CD14-positive monocyte (primary cell): Measurements from ENCODE around the gene ADAT3. TPM values are rescaled to one million over a fixed set of nuclear protein-coding genes. Genes with fewer than 3 reads are reported as not detected.

Source experiments
- DNase-seq, 3 donors: peaks; one replicate each; pipeline ENCODE4 v3.0.0-alpha.2; 2011 to 2022
- H2AFZ ChIP-seq: 2 replicates; pipeline ENCODE4 v1.6.0; 2012; ENCODE audit warnings: mild to moderate bottlenecking, low read depth, low read length, inconsistent platforms; ENCODE audit not compliant: insufficient read depth, poor library complexity, severe bottlenecking
- H3K27ac ChIP-seq, 2 donors: 1 replicate in 1 of 2; 2 replicates in 1 of 2; pipeline ENCODE4 v1.5.1; 2012 to 2013; ENCODE audit warnings: low read length in 2 of 2, control low read depth in 1 of 2, inconsistent platforms in 1 of 2, low read depth in 1 of 2, mild to moderate bottlenecking in 1 of 2
- H3K27me3 ChIP-seq, 2 donors: one replicate each; pipeline versions ENCODE4 v1.6.0 to v1.6.1; 2011 to 2013; ENCODE audit warnings: low read length in 2 of 2; ENCODE audit not compliant: control insufficient read depth in 2 of 2, insufficient read depth in 2 of 2
- H3K36me3 ChIP-seq, 2 donors: replicated peaks in 1 of 2; 1 replicate in 1 of 2; 2 replicates in 1 of 2; pipeline versions ENCODE4 v1.5.1 to v1.6.1; 2012 to 2013; ENCODE audit warnings: low read length in 2 of 2, control low read depth in 1 of 2, inconsistent platforms in 1 of 2, mild to moderate bottlenecking in 1 of 2; ENCODE audit not compliant: insufficient read depth in 2 of 2, control insufficient read depth in 1 of 2
- H3K4me1 ChIP-seq, 2 donors: 1 replicate in 1 of 2; 2 replicates in 1 of 2; pipeline versions ENCODE4 v1.5.1 to v1.6.1; 2012 to 2013; ENCODE audit warnings: low read length in 2 of 2, control low read depth in 1 of 2, inconsistent platforms in 1 of 2, mild to moderate bottlenecking in 1 of 2, moderate library complexity in 1 of 2; ENCODE audit not compliant: insufficient read depth in 2 of 2, control insufficient read depth in 1 of 2
- H3K4me2 ChIP-seq: replicated peaks from 2 replicates; pipeline ENCODE3; 2012; ENCODE audit warnings: low read length, moderate library complexity, mild to moderate bottlenecking; ENCODE audit not compliant: poor library complexity, severe bottlenecking; ENCODE audit errors: extremely low read depth
- H3K4me3 ChIP-seq, 3 experiments: fragments of 200-600 bp in 1 of 3; sonication (generic) in 1 of 3; replicated peaks in 1 of 3; 1 replicate in 2 of 3; 2 replicates in 1 of 3; pipeline ENCODE4 v1.5.1; 2011 to 2013; ENCODE audit warnings: low read length in 3 of 3, mild to moderate bottlenecking in 3 of 3, control low read depth in 2 of 3, low read depth in 2 of 3, inconsistent platforms in 1 of 3, moderate library complexity in 1 of 3
- H3K79me2 ChIP-seq: 2 replicates; pipeline ENCODE4 v1.6.0; 2012; ENCODE audit warnings: mild to moderate bottlenecking, control low read depth, inconsistent platforms, low read length, moderate library complexity; ENCODE audit not compliant: insufficient read depth
- H3K9ac ChIP-seq: 2 replicates; pipeline ENCODE4 v1.6.0; 2017; ENCODE audit warnings: low read length, mild to moderate bottlenecking; ENCODE audit not compliant: insufficient read depth, poor library complexity, severe bottlenecking
- H3K9me3 ChIP-seq, 2 donors: replicated peaks in 1 of 2; 1 replicate in 1 of 2; 2 replicates in 1 of 2; pipeline versions ENCODE4 v1.5.1 to v1.6.1; 2012 to 2013; ENCODE audit warnings: low read length in 2 of 2, control low read depth in 1 of 2; ENCODE audit not compliant: control insufficient read depth in 1 of 2, insufficient read depth in 1 of 2
- H4K20me1 ChIP-seq: 2 replicates; pipeline ENCODE4 v1.6.0; 2012; ENCODE audit warnings: mild to moderate bottlenecking, low read length, control low read depth, moderate library complexity; ENCODE audit not compliant: insufficient read depth
- H3K27ac Mint-ChIP-seq, 7 donors: one replicate each; pipeline ENCODE4 v1.8.0; 2020; ENCODE audit warnings: mild to moderate bottlenecking in 7 of 7, mixed read lengths in 7 of 7, moderate library complexity in 6 of 7, inconsistent platforms in 2 of 7
- H3K27me3 Mint-ChIP-seq, 3 donors: one replicate each; pipeline ENCODE4 v1.8.0; 2021 to 2022; ENCODE audit warnings: low read depth in 3 of 3, mild to moderate bottlenecking in 3 of 3, mixed read lengths in 3 of 3, moderate library complexity in 3 of 3, inconsistent platforms in 1 of 3
- H3K36me3 Mint-ChIP-seq, 2 donors: one replicate each; pipeline ENCODE4 v1.8.0; 2020; ENCODE audit warnings: mixed read lengths in 2 of 2, inconsistent platforms in 1 of 2, mild to moderate bottlenecking in 1 of 2
- H3K4me1 Mint-ChIP-seq: one replicate; pipeline ENCODE4 v1.8.0; 2020; ENCODE audit warnings: mild to moderate bottlenecking, mixed read lengths
- H3K4me3 Mint-ChIP-seq, 2 donors: one replicate each; pipeline ENCODE4 v1.8.0; 2020; ENCODE audit warnings: mild to moderate bottlenecking in 2 of 2, mixed read lengths in 2 of 2, moderate library complexity in 1 of 2
- H3K9me3 Mint-ChIP-seq, 7 donors: one replicate each; pipeline ENCODE4 v1.8.0; 2020 to 2022; ENCODE audit warnings: mixed read lengths in 7 of 7, mild to moderate bottlenecking in 6 of 7, moderate library complexity in 6 of 7, inconsistent platforms in 2 of 7
- CTCF ChIP-seq: fragments of 200-600 bp; IDR thresholded peaks from one replicate; pipeline ENCODE4 v1.8.0; 2022; ENCODE audit warnings: antibody characterized with exemption, mild to moderate bottlenecking
- WGBS: methylation state at CpG from one replicate; pipeline ENCODE4 v1.1.5; 2013; ENCODE audit warnings: missing lambda C conversion rate; ENCODE audit not compliant: insufficient coverage; 5-methylcytosine and 5-hydroxymethylcytosine counted together
- intact Hi-C, 2 donors: fragments of 100-400 bp; cut with micrococcal nuclease; formaldehyde crosslinking; loops; one replicate each; pipeline versions ENCODE4 v1.15.0 to v1.15.1; 2023
- polyA plus RNA-seq, 3 donors: library from polyadenylated mRNA; depleted of rRNA in 1 of 3; unstranded in 2 of 3; stranded (reverse) in 1 of 3; fragments of 300-500 nt in 2 of 3; fragments of >200 nt in 1 of 3; fragmentation: Illumina TruSeq in 2 of 3; gene quantifications; 1 replicate in 2 of 3; 2 replicates in 1 of 3; pipeline ENCODE4 v1.2.3, GENCODE V29; 2012 to 2021

Gene ADAT3
- polyA plus RNA-seq, 3 donors, result 2.7 to 3.2 (median 3.1) TPM

- Histone ChIP-seq H3K4me1 (peaks cover 1 to 13% of the 10 kb centered on the region in 2 donors), H3K27me3 (no peaks in the 10 kb centered on the region), H4K20me1 (peaks cover 71% of the 10 kb centered on the region), H3K27ac (no peak overlapping the region), H2AFZ (no peak overlapping the region), H3K36me3 (peaks cover 12 to 29% of the 10 kb centered on the region in 2 donors), H3K4me2 (no peak overlapping the region), H3K4me3 (no peak overlapping the region), H3K9me3 (no peaks in the 10 kb centered on the region), H3K79me2 (peaks cover 74% of the 10 kb centered on the region), H3K9ac (no peak overlapping the region)
- H3K4me1 Mint-ChIP-seq, result peaks cover 24% of the 10 kb centered on the region
- peaks cover 0 to 2% (median 0%) of the 10 kb centered on the region in 7 donors for H3K9me3 Mint-ChIP-seq
- peaks cover 0 to 2% (median under 1%) of the 10 kb centered on the region in 3 donors for H3K27me3 Mint-ChIP-seq
- intact Hi-C loops, result no loop called here
- DNase-seq, result no peak
- no peak for TF ChIP-seq CTCF
- H3K27ac Mint-ChIP-seq, result no peak overlapping the region
- 97% methylated on average over 37 of the region's 37 CpGs for WGBS
- no peak overlapping the region for H3K4me3 Mint-ChIP-seq
- H3K36me3 Mint-ChIP-seq, result peaks cover 8 to 43% of the 10 kb centered on the region in 2 donors
Measured at GRCh38 chr19:1911995-1912394, 6.8 kb downstream of the ADAT3 start.

- Histone ChIP-seq H3K27me3 (no peaks in the 10 kb centered on the region), H3K4me1 (peaks cover 10 to 20% of the 10 kb centered on the region in 2 donors), H3K9me3 (no peaks in the 10 kb centered on the region), H3K4me3 (no peak overlapping the region), H3K9ac (no peak overlapping the region), H3K4me2 (no peak overlapping the region), H3K36me3 (peaks cover 15 to 33% of the 10 kb centered on the region in 2 donors), H3K27ac (no peak overlapping the region), H2AFZ (no peak overlapping the region), H3K79me2 (peaks cover 65% of the 10 kb centered on the region), H4K20me1 (peaks cover 62% of the 10 kb centered on the region)
- H3K27ac Mint-ChIP-seq, result no peak overlapping the region
- peaks cover 9 to 48% of the 10 kb centered on the region in 2 donors for H3K36me3 Mint-ChIP-seq
- no peak overlapping the region for H3K4me3 Mint-ChIP-seq
- no peak for DNase-seq
- peaks cover 0 to 2% (median 2%) of the 10 kb centered on the region in 3 donors for H3K27me3 Mint-ChIP-seq
- intact Hi-C loops, result no loop called here
- no peak for TF ChIP-seq CTCF
- 96% methylated on average over 73 of the region's 77 CpGs for WGBS
- H3K4me1 Mint-ChIP-seq, result peaks cover 31% of the 10 kb centered on the region
- peaks cover 0 to 2% (median 0%) of the 10 kb centered on the region in 7 donors for H3K9me3 Mint-ChIP-seq
Measured at GRCh38 chr19:1912760-1913505, 7.7 kb downstream of the ADAT3 start.
